IMR-90 (cell line): Measurements from ENCODE around the gene C1orf167. TPM values are rescaled to one million over a fixed set of nuclear protein-coding genes. Genes with fewer than 3 reads are reported as not detected.

Source experiments
- ATAC-seq: fragments of 200-7000 bp; cut with Tn5 transposase; 2 replicates; pipeline ENCODE4 v1.9.1; 2020; ENCODE audit warnings: low read depth, mild to moderate bottlenecking, moderate library complexity
- BruUV-seq: library from RNA; stranded (reverse); fragments of 400-500 nt; replicated peaks from 2 replicates; lab custom pipeline; 2021; lab: Mats Ljungman, UMichigan
- CTCF ChIA-PET: fragments of 300-600 bp; formaldehyde crosslinking; extraction: SDS; loops from one replicate; lab custom pipeline; 2021; ENCODE audit warnings: antibody characterized with exemption; lab: Yijun Ruan, JAX
- POLR2A ChIA-PET: fragments of 300-600 bp; sonication (Branson Sonifier 250); formaldehyde crosslinking; loops from one replicate; lab custom pipeline; 2022; ENCODE audit warnings: antibody characterized with exemption; ENCODE audit not compliant: unreplicated experiment; lab: Charles Lee
- DNase-seq: peaks from one replicate; pipeline ENCODE4 v3.0.0; 2013
- H2AFZ ChIP-seq: replicated peaks from 2 replicates; pipeline ENCODE3; 2013; ENCODE audit warnings: low read length, mild to moderate bottlenecking; ENCODE audit not compliant: poor library complexity
- H2AK5ac ChIP-seq: 2 replicates; pipeline ENCODE4 v1.6.1; 2013; ENCODE audit warnings: low read depth, low read length, inconsistent platforms
- H2AK9ac ChIP-seq: replicated peaks from 2 replicates; pipeline ENCODE3; 2013; ENCODE audit warnings: mild to moderate bottlenecking, low read depth, low read length, moderate library complexity; ENCODE audit not compliant: poor library complexity
- H2BK120ac ChIP-seq: 2 replicates; pipeline ENCODE4 v1.6.1; 2013; ENCODE audit warnings: low read depth, low read length, inconsistent platforms
- H2BK15ac ChIP-seq: 3 replicates; pipeline ENCODE4 v1.6.1; 2013; ENCODE audit warnings: low read depth, low read length, inconsistent platforms
- H2BK20ac ChIP-seq: 2 replicates; pipeline ENCODE4 v1.6.1; 2013; ENCODE audit warnings: low read depth, mild to moderate bottlenecking, inconsistent platforms, low read length, moderate library complexity
- H2BK5ac ChIP-seq: 2 replicates; pipeline ENCODE4 v1.6.1; 2013; ENCODE audit warnings: mild to moderate bottlenecking, low read depth, low read length, inconsistent platforms; ENCODE audit not compliant: poor library complexity, severe bottlenecking
- H3K14ac ChIP-seq: replicated peaks from 2 replicates; pipeline ENCODE4 v1.6.1; 2013; ENCODE audit warnings: low read depth, low read length, inconsistent platforms
- H3K18ac ChIP-seq: 2 replicates; pipeline ENCODE4 v1.6.1; 2013; ENCODE audit warnings: low read depth, low read length, control low read depth
- H3K23ac ChIP-seq: 2 replicates; pipeline ENCODE4 v1.6.1; 2013; ENCODE audit warnings: low read depth, low read length, inconsistent platforms
- H3K27ac ChIP-seq: 2 replicates; pipeline ENCODE4 v1.5.1; 2013; ENCODE audit warnings: mild to moderate bottlenecking, control low read depth, low read length; ENCODE audit not compliant: insufficient read depth
- H3K27me3 ChIP-seq: 2 replicates; pipeline ENCODE4 v1.6.1; 2013; ENCODE audit warnings: low read length; ENCODE audit not compliant: control insufficient read depth, insufficient read depth
- H3K36me3 ChIP-seq: 2 replicates; pipeline ENCODE4 v1.6.1; 2013; ENCODE audit warnings: low read length, mixed read lengths; ENCODE audit not compliant: control insufficient read depth, insufficient read depth
- H3K4ac ChIP-seq: 2 replicates; pipeline ENCODE4 v1.6.1; 2013; ENCODE audit warnings: low read depth, low read length, inconsistent platforms
- H3K4me1 ChIP-seq: 2 replicates; pipeline ENCODE4 v1.6.1; 2013; ENCODE audit warnings: low read length, mixed read lengths; ENCODE audit not compliant: control insufficient read depth, insufficient read depth
- H3K4me2 ChIP-seq: 2 replicates; pipeline ENCODE4 v1.6.1; 2013; ENCODE audit warnings: low read depth, mild to moderate bottlenecking, control low read depth, low read length, moderate library complexity
- H3K4me3 ChIP-seq: 2 replicates; pipeline ENCODE4 v1.5.1; 2013; ENCODE audit warnings: low read depth, mild to moderate bottlenecking, control low read depth, low read length, moderate library complexity; ENCODE audit not compliant: insufficient read depth
- H3K56ac ChIP-seq: 2 replicates; pipeline ENCODE4 v1.6.1; 2013; ENCODE audit warnings: low read length, inconsistent platforms; ENCODE audit not compliant: insufficient read depth; ENCODE audit errors: extremely low read depth
- H3K79me1 ChIP-seq, 2 experiments: 2 replicates each; pipeline ENCODE4 v1.6.1; 2013; ENCODE audit warnings: low read length in 2 of 2, inconsistent platforms in 1 of 2, low read depth in 1 of 2
- H3K9ac ChIP-seq: 2 replicates; pipeline ENCODE4 v1.6.1; 2013; ENCODE audit warnings: low read depth, low read length, control low read depth
- H3K9me1 ChIP-seq: 2 replicates; pipeline ENCODE4 v1.6.1; 2013; ENCODE audit warnings: low read length, inconsistent platforms; ENCODE audit not compliant: insufficient read depth
- H3K9me3 ChIP-seq: 2 replicates; pipeline ENCODE4 v1.6.1; 2013; ENCODE audit warnings: low read length; ENCODE audit not compliant: control insufficient read depth, insufficient read depth
- H4K20me1 ChIP-seq: 2 replicates; pipeline ENCODE4 v1.6.1; 2013; ENCODE audit warnings: low read length, inconsistent platforms; ENCODE audit not compliant: insufficient read depth
- H4K5ac ChIP-seq: 2 replicates; pipeline ENCODE4 v1.6.1; 2013; ENCODE audit warnings: mild to moderate bottlenecking, low read depth, low read length, control low read depth
- H4K8ac ChIP-seq, 2 experiments: 2 replicates each; pipeline ENCODE4 v1.6.1; 2013; ENCODE audit warnings: low read depth in 2 of 2, low read length in 2 of 2, control low read depth in 1 of 2, inconsistent platforms in 1 of 2
- H4K91ac ChIP-seq: 2 replicates; pipeline ENCODE4 v1.6.1; 2013; ENCODE audit warnings: low read depth, low read length, inconsistent platforms; ENCODE audit not compliant: insufficient read depth
- BHLHE40 ChIP-seq: fragments of 150-350 bp; IDR thresholded peaks from 2 replicates; pipeline ENCODE4 v1.6.1; 2016; ENCODE audit warnings: mild to moderate bottlenecking, low read depth, low read length
- CTCF ChIP-seq: conservative IDR thresholded peaks from 2 replicates; pipeline ENCODE4 v1.5.1; 2012; ENCODE audit warnings: mild to moderate bottlenecking, low read depth, low read length, improper control_type of control experiment
- ELK1 ChIP-seq: fragments of 150-350 bp; IDR thresholded peaks from 2 replicates; pipeline ENCODE4 v1.6.1; 2016; ENCODE audit warnings: low read depth, mild to moderate bottlenecking, low read length, moderate library complexity, borderline replicate concordance
- FOS ChIP-seq: fragments of 150-350 bp; IDR thresholded peaks from 2 replicates; pipeline ENCODE4 v1.6.1; 2016; ENCODE audit warnings: low read depth, low read length
- MXI1 ChIP-seq: IDR thresholded peaks from 2 replicates; pipeline ENCODE4 v1.6.1; 2012; ENCODE audit warnings: low read depth, mild to moderate bottlenecking, low read length, moderate library complexity, borderline replicate concordance
- NFE2L2 ChIP-seq: fragments of 150-350 bp; IDR thresholded peaks from 2 replicates; pipeline ENCODE4 v1.6.1; 2016; ENCODE audit warnings: low read depth, mild to moderate bottlenecking, low read length
- POLR2A ChIP-seq: IDR thresholded peaks from 2 replicates; pipeline ENCODE4 v1.6.1; 2012; ENCODE audit warnings: mild to moderate bottlenecking, low read depth, low read length
- RAD21 ChIP-seq: IDR thresholded peaks from 2 replicates; pipeline ENCODE4 v1.6.1; 2012; ENCODE audit warnings: low read length, improper control_type of control experiment
- RCOR1 ChIP-seq: IDR thresholded peaks from 2 replicates; pipeline ENCODE4 v1.6.1; 2012; ENCODE audit warnings: mild to moderate bottlenecking, low read length, improper control_type of control experiment; ENCODE audit not compliant: insufficient replicate concordance
- RFX5 ChIP-seq: IDR thresholded peaks from 2 replicates; pipeline ENCODE4 v1.8.0; 2012; ENCODE audit warnings: low read depth, mild to moderate bottlenecking, low read length, moderate library complexity
- SMC3 ChIP-seq: fragments of 150-350 bp; IDR thresholded peaks from 2 replicates; pipeline ENCODE4 v1.6.1; 2016; ENCODE audit warnings: low read depth, mild to moderate bottlenecking, antibody characterized with exemption, low read length, moderate library complexity
- USF2 ChIP-seq: fragments of 150-350 bp; IDR thresholded peaks from 2 replicates; pipeline ENCODE4 v1.6.1; 2017; ENCODE audit warnings: mild to moderate bottlenecking, antibody characterized with exemption, low read length, low read depth
- WGBS, 2 experiments: methylation state at CpG; one replicate each; pipeline versions ENCODE4 v1.1.5 to v1.1.7; 2013; ENCODE audit warnings: missing lambda C conversion rate in 2 of 2; ENCODE audit not compliant: insufficient read length in 1 of 2; ENCODE audit errors: extremely low coverage in 2 of 2; 5-methylcytosine and 5-hydroxymethylcytosine counted together
- dilution Hi-C: fragments of 300-500 bp; cut with HindIII; formaldehyde crosslinking; loops from one replicate; pipeline ENCODE4 v1.14.3; 2018; ENCODE audit warnings: low sequenced_read_pairs; ENCODE audit not compliant: unreplicated experiment
- in situ Hi-C: fragments of 300-500 bp; cut with MboI; formaldehyde crosslinking; loops from 3 replicates; pipeline ENCODE4 v1.14.3; 2019; ENCODE audit warnings: low sequenced_read_pairs, inconsistent platforms, mixed read lengths
- intact Hi-C: fragments of 100-400 bp; cut with micrococcal nuclease; formaldehyde crosslinking; loops from 2 replicates; pipeline ENCODE4 v1.10.0; 2022
- polyA plus RNA-seq, 3 experiments: library from polyadenylated mRNA; depleted of rRNA; stranded (reverse); fragments of >200 nt; gene quantifications; 2 replicates each; pipeline ENCODE4 v1.2.3, GENCODE V29; 2012; ENCODE audit warnings: low replicate concordance in 1 of 3
- total RNA-seq: library from RNA; depleted of rRNA; stranded (reverse); fragments of >200 nt; gene quantifications from 2 replicates; pipeline ENCODE4 v1.2.3, GENCODE V29; 2012

The C1orf167 gene
- total and polyA plus RNA-seq, 2 of the 4 experiments (the other 2 are of a cell fraction), result under 0.01 to 0.15 TPM

- H3K14ac ChIP-seq, result no peak overlapping the region
- no peak overlapping the region for H4K8ac ChIP-seq
- H2AK9ac ChIP-seq, result no peak overlapping the region
- intact Hi-C loops (loop anchor here (1.0 kb wide), 2 partner anchors 56 to 69 kb away; no protein-coding TSS in a partner anchor), dilution Hi-C loops (no loop called here), in situ Hi-C loops (no loop called here)
- ChIA-PET POLR2A (no interaction called here), CTCF (interaction anchor here (0.6 to 1.2 kb wide), 8 partner anchors 9 to 69 kb away, joined by 3 to 11 read pairs (median 4); partner anchors contain the start of gene NPPA)
- H3K4me3 ChIP-seq, result no peak overlapping the region
- no peak overlapping the region for H2AK5ac ChIP-seq
- no peaks in the 10 kb centered on the region for H3K27me3 ChIP-seq
- no peak overlapping the region for H2BK120ac ChIP-seq
- H3K9ac ChIP-seq, result no peak overlapping the region
- H3K4me1 ChIP-seq, result peaks cover 2% of the 10 kb centered on the region; the same call in 1 of the 2 replicates
- no peak overlapping the region for H3K4ac ChIP-seq
- no peak overlapping the region for H4K5ac ChIP-seq
- ATAC-seq, result peak; percentile 93
- peaks cover 3% of the 10 kb centered on the region; the same call in 1 of the 2 replicates for H3K9me1 ChIP-seq
- H4K91ac ChIP-seq, result no peak overlapping the region
- H3K27ac ChIP-seq, result no peak overlapping the region
- H2AFZ ChIP-seq, result peak overlapping the region; percentile 11
- peaks cover 0 to 4% of the 10 kb centered on the region in 2 experiments; a peak in 2 of 4 replicates for H3K79me1 ChIP-seq
- no peak overlapping the region for H2BK15ac ChIP-seq
- TF ChIP-seq RAD21, result peak; percentile 93
- no peak for TF ChIP-seq RFX5
- no peak for TF ChIP-seq RCOR1
- TF ChIP-seq USF2, result no peak
- no peak for TF ChIP-seq MXI1
- TF ChIP-seq ELK1, result no peak
- TF ChIP-seq CTCF, result peak; percentile 96
- TF ChIP-seq BHLHE40, result 0 out of 2 replicates have a peak, but pooled peaks have one; percentile 13
- TF ChIP-seq NFE2L2, result no peak
- TF ChIP-seq SMC3, result peak; percentile 83
- TF ChIP-seq FOS, result no peak
- TF ChIP-seq POLR2A, result 0 out of 2 replicates have a peak, but pooled peaks have one; percentile 35
- no peak overlapping the region for H2BK5ac ChIP-seq
- no peak overlapping the region for H3K23ac ChIP-seq
- H3K9me3 ChIP-seq, result no peaks in the 10 kb centered on the region
- H3K36me3 ChIP-seq, result peaks cover 79% of the 10 kb centered on the region
- no TSS peak for BruUV-seq
- H2BK20ac ChIP-seq, result no peak overlapping the region
- no peak overlapping the region for H3K4me2 ChIP-seq
- H3K18ac ChIP-seq, result no peak overlapping the region
- 67% methylated on average over 15 of the region's 40 CpGs; no CpG with 5 or more reads in 1 of the 2 experiments for WGBS, 2 experiments
- H4K20me1 ChIP-seq, result peaks cover 12% of the 10 kb centered on the region; the same call in 1 of the 2 replicates
- no peak overlapping the region for H3K56ac ChIP-seq
- DNase-seq, result peak; percentile 41
These were observed 76.6 kb downstream of the C1orf167 start for GRCh38 chr1:11838349-11839272.
